GM06990 (cell line): ENCODE results near the gene TBX21.
"Not testable (repeated sequence)": the region's sequence is repeated elsewhere in the genome, so short reads cannot be mapped to it uniquely, and the experiment has no call there.

Experiments
- DNase-seq: peaks from one replicate; pipeline ENCODE4 v3.0.0-alpha.2; 2011; ENCODE audit not compliant: insufficient read length; ENCODE audit errors: extremely low read depth
- H3K27me3 ChIP-seq: replicated peaks from 2 replicates; pipeline ENCODE4 v1.6.0; 2011; ENCODE audit warnings: low read length; ENCODE audit not compliant: control insufficient read depth, insufficient read depth
- H3K36me3 ChIP-seq: 2 replicates; pipeline ENCODE4 v1.5.1; 2011; ENCODE audit warnings: low read length; ENCODE audit not compliant: control insufficient read depth, insufficient read depth
- H3K4me3 ChIP-seq: replicated peaks from 2 replicates; pipeline ENCODE4 v1.5.1; 2011; ENCODE audit warnings: low read depth, mild to moderate bottlenecking, control low read depth, low read length
- CTCF ChIP-seq: IDR thresholded peaks from 2 replicates; pipeline ENCODE4 v1.5.1; 2011; ENCODE audit warnings: low read length, control low read depth, mild to moderate bottlenecking, inconsistent platforms; ENCODE audit not compliant: insufficient read depth, poor library complexity, severe bottlenecking

Gene TBX21

GRCh38 chr17:47735536-47736011 lies 2.5 kb downstream of the TBX21 start:
- TF ChIP-seq CTCF, result no peak
- Histone ChIP-seq H3K36me3 (no peaks in the 10 kb centered on the region), H3K27me3 (no peaks in the 10 kb centered on the region; the same call in 1 of the 2 replicates), H3K4me3 (no peak overlapping the region)
- peak; percentile 48 for DNase-seq

- Histone ChIP-seq H3K27me3 (no peaks in the 10 kb centered on the region), H3K36me3 (no peaks in the 10 kb centered on the region), H3K4me3 (no peak overlapping the region)
- no peak for DNase-seq
- no peak for TF ChIP-seq CTCF
These were observed 3.8 kb downstream of the TBX21 start for GRCh38 chr17:47736501-47737495.

DNA sequence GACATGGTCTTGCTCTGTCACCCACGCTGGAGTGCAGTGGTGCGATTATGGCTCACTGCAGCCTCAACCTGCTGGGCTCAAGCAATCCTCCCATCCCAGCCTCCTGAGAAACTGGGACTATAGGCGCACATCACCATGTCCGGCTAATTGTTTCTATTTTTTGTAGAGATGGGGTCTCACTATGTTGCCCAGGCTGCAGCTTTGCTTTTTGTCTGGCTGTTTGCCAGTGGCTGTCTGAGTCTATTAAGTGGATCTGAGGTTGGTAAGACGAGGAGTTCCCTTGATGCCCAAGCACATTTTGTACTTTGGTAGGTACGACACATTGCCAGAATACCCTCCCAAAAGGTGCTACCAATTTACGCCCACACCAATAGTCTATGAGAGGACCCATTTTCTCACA lies 5.1 kb downstream of the TBX21 start:
- DNase-seq, result no peak
- no peak for TF ChIP-seq CTCF
- Histone ChIP-seq H3K36me3 (no peaks in the 10 kb centered on the region), H3K4me3 (no peak overlapping the region), H3K27me3 (no peaks in the 10 kb centered on the region)

GRCh38 chr17:47739150-47739549 lies 6.1 kb downstream of the TBX21 start:
- no peak for DNase-seq
- Histone ChIP-seq H3K27me3 (no peaks in the 10 kb centered on the region; the same call in 1 of the 2 replicates), H3K4me3 (no peak overlapping the region), H3K36me3 (no peaks in the 10 kb centered on the region)
- no peak for TF ChIP-seq CTCF

GRCh38 chr17:47739945-47740344 lies 6.9 kb downstream of the TBX21 start:
- H3K36me3 ChIP-seq, DNase-seq, H3K4me3 ChIP-seq, H3K27me3 ChIP-seq: not testable (repeated sequence)

DNA sequence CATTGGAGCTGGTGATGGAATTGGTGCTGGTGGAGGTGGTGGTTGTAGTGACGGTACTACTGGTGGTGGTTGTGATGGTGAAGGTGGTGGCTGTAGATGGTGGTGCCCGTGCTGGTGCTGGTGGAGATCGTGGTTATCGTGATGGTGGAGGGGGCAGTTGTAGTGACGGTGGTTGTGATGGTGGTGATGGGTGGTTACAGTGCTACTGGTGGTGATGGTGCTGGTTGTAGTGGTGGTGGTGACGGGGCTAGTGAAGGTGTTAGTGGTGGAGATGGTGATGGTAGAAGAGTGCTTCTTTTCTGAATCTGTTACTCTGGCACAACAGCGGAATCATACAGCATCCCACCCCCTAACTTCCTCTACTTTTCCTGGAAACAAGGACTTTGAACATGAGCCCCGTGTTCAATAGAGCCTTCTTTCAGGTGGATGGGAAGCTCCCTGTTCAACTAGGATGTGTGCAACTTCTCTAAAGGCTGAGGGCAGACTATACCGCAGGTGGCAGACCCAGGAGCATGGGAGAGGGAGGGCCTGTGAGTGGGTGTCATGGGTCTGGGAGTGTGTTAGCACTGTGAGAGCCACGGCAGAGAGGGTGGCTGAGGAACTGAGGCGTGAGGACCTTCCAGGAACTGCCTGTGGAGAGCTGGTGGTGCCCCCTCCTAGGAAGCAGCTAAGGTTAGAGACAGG lies 8.2 kb downstream of the TBX21 start:
- TF ChIP-seq CTCF, result no peak
- Histone ChIP-seq H3K36me3 (no peaks in the 10 kb centered on the region), H3K27me3 (no peaks in the 10 kb centered on the region; the same call in 1 of the 2 replicates), H3K4me3 (no peak overlapping the region)
- no peak for DNase-seq
